ENCODE data around the gene BACE1-AS.
"Not testable (repeated sequence)": the region's sequence is repeated elsewhere in the genome, so short reads cannot be mapped to it uniquely, and the experiment has no call there.

BACE1-AS gene

DNA sequence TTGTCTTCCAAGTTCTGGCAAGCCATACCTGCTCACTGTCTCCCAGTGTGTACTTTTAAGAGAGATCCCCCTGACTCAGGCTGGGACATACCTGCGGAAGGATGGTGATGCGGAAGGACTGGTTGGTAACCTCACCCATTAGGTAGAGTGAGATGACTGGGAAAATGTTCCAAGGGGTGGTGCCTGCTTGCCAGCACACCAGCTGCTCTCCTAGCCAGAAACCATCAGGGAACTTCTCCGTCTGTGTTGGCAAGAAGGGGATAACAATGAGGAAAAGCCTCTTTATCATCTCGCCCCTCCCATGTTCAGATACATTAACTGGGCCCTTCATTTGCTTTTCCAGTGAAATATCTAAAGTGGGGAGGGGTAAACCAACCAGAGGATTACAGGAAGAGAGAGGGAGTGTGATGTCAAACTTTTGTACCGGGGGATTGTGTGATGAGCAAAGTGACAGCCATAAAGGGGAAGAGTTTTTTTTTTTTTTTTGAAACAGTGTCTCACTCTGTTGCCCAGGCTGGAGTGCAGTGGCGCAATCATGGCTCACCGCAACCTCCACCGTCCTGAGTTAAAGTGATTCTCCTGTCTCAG, at the start of gene BACE1-AS:
Gene BACE1-AS (plus strand): TSS at position 538 of the 588 bp plus-strand sequence.
- DNase-seq (ENCODE audit: low read depth), result no peak

DNA sequence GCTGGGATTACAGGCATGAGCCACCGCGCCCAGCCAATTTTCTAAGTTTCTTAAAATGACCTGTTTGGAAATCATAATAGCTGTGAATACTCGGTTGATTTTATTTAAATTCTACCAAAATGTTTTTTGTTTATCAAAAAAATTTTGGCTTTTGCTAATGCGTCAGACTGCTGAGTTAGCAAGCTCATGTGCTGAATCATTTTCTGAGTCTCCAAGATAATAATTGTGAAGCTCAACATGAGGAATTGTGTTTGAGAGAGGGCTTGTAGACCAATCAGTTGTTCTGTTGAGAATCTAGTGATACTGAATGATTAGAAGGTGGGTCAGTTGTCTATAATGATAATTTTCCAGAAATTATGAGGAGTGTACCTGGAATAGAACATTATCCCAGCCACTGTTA, 42.8 kb upstream of the BACE1-AS start:
- DNase-seq (ENCODE audit: low read depth), result no peak

DNA sequence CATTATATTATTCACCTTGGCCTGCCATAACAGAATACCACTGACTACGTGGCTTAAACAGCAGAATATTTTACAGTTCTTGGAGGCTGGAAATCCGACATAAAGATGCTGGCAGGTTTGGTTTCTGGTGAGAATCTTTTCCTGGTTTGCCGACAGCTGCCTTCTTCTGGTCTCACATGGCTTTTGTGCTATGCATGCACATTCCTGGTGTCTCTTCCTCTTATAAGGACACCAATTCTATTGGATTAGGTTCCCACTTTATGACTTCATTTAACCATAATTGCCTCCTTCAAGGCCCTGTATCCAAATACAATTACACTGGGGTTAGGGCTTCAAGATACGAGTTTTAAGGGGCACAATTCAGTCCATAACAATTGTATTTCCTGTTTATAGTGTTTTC, 41.6 kb upstream of the BACE1-AS start:
- no peak for DNase-seq (ENCODE audit: low read depth)

DNA sequence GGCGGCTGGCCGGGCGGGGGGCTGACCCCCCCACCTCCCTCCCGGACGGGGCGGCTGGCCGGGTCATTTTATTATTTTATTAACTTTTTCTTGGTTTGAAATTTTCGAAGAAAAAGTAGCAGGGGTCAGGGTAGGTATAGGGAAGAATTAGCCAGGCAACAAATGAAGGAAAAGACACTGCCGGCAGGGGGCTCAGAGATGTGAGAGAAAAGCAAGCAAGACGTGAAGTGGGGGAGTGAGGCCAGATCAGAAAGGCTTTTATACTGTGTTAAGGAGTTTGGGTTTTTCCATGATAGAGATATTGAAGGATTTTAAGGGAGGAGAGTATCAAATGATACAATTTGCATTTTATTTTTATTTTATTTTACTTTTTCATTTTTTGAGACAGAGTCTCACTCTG, 39.6 kb upstream of the BACE1-AS start:
- no peak for DNase-seq (ENCODE audit: low read depth)

DNA sequence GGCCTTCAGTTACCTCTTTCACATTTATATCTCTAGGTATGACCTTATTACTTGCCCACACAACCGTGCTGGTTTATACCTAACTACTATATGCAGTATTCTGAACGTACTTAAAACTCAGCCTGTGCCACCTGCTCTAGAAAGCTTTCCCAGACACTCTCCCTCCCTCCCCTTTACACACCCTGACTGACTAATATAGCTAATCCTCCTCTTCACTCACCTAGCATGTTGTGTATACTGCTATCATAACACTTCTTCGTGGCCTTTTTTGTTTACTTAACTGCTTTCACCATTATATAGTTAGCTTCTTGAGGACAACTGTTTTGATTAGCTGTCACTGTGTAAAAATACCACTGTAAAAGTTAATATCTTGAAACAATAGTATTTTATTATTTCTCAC, 35.2 kb upstream of the BACE1-AS start:
- no peak for DNase-seq (ENCODE audit: low read depth)

DNA sequence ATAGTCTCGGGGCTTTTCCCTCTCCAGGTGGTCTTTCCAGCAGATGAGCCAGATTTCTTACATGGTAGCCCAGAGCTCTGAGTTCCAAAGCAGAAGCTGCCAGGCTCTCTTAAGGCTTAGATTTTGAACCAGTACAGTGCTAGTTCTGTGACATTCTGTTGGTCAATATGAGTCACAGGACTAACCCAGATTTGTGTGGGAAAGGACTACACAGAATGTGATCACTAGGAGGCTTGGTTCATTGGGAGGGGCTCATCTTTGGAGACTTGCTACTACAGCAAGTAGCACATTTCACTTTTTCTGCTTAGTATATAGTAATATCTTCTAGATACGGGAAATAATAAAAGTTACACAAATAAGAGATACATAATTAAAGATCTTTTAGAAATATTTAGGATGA, 34.6 kb upstream of the BACE1-AS start:
- no peak for DNase-seq (ENCODE audit: low read depth)

DNA sequence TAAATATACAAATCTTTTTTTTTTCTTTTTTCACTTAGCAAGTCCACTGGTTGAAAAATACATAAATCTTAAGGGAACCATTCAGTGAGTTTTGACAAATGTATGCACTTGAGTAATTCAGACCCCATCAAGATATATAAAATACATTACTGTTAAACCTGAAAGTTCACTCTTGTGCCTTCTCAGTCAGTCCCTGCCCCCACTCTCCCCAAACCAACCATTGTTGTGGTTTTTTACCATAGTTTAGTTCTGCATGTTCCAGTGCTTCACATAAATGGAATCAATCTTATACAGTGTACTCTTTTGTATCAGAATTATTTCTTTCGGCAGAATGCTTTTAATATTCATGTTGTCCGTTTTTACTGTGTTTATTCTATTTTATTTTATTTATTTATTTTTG, 32.6 kb upstream of the BACE1-AS start:
- DNase-seq (ENCODE audit: low read depth), result no peak

DNA sequence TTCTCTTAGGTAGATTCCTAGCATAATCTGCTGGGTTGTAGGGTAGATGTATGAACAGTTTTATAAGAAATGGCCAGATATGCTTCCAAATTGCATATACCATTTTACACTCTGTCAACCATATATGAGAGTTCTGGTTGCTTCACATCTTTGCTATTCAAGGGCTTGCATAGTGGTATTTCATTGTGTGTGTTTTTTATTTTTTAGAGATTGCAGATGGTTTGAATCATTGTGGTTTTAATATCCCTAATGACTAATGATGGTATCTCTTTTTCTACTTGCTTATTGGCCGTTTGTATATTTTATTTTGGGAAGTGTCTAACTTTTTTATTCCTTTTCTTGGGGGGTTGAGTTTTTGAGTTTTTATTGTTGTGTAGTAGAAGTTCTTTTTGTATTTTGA, 31.7 kb upstream of the BACE1-AS start:
- peak; percentile 35 for DNase-seq (ENCODE audit: low read depth)

DNA sequence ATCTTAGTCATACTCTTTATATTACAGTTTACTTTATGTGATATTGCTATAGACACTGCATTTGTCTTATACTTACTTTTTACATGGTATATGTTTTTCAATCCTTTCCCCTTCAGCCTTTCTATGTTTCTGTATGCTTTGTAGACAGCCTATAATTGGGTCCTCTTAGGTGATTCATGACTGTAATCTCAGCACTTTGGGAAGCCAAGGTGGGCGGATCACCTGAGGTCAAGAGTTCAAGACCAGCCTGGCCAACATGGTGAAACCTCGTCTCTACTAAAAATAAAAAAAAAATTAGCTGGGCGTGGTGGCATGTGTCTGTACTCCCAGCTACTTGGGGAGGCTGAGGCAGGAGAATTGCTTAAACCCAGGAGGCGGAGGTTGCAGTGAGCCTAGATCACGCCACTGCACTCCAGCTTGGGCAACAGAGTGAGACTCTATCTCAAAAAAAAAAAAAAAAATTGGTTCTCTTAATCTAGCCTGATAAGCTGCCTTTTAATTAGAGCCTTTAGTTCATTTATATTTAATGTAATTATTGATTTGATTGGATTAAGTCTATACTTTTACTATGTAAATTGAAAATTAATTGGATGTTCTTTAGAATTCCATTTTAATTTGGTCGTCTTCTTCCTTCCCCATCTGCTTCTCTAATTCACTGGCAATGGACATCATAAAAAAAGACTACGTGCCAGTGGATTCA, 26.4 kb upstream of the BACE1-AS start:
- not testable (repeated sequence) for DNase-seq (ENCODE audit: low read depth)

DNA sequence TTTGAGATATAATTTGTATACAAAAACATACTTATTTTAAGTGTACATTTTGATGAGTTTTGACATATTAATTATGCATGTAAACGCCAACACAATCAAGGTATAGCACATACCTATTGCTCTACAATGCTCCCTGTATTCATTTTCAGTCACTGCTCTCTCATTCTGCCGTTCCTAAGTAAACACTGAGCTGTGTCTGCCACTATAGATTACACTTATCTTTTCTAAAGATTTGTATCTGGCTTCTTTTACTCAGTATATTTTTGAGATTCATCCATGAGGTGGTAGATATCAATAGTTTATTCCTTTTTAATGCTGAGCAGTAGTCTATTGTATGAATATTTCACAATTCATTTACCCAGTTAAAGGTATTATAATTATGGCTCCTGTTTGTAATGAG, 25.4 kb upstream of the BACE1-AS start:
- no peak for DNase-seq (ENCODE audit: low read depth)

DNA sequence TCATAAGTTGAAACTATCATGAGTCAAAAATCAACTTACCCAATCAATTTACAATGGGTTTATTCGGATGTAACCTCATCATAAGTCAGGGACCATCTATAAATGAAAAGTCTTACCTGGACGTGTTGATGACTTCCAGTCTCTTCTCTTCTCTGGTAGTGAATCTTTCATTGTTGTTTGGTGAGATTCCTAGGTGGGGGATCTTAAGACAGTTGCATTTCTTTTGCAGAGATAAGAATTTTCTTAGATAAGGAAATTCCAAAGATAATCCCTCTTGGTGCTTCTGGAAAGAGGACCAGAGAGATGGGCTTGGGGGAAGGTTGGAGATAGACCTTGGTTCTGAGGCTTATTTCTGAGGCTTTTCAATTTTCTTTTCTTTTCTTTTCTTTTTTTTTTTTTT, 21.3 kb upstream of the BACE1-AS start:
- DNase-seq (ENCODE audit: low read depth), result no peak

DNA sequence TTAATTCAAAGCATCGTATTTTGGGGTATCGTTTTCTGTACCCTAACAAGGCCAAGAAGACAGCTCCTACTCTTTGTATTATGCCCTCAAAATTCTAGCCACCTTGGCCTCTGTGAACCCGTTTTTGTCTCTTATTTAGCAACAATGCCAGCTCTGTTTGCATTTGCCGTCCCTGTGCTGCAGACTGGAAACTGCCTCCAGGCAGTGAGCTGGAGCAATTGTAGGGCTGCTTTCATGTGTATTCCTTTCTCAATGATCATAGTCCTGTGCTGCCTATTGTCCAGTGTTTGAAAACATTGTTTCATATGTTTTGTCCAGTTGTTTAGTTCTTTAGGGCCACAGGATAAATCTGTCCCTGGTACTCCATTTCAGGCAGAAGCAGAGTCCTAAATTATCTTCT, 19.9 kb upstream of the BACE1-AS start:
- no peak for DNase-seq (ENCODE audit: low read depth)

DNA sequence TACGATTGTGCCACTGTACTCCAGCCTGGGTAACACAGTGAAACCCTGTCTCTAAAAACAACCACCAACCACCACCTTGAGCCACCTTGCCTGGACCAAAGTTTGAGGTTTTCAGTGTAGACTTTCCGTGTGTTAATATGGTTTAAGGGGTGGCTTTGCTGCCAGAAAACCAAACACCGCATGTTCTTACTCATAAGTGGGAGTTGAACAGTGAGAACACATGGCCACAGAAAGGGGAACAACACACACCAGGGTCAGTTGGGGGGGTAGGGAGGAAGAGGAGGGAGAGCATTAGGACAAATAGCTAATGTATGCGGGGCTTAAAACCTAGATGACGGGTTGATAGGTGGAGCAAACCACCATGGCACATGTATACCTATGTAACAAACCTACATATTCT, 19.0 kb upstream of the BACE1-AS start:
- not testable (repeated sequence) for DNase-seq (ENCODE audit: low read depth)

DNA sequence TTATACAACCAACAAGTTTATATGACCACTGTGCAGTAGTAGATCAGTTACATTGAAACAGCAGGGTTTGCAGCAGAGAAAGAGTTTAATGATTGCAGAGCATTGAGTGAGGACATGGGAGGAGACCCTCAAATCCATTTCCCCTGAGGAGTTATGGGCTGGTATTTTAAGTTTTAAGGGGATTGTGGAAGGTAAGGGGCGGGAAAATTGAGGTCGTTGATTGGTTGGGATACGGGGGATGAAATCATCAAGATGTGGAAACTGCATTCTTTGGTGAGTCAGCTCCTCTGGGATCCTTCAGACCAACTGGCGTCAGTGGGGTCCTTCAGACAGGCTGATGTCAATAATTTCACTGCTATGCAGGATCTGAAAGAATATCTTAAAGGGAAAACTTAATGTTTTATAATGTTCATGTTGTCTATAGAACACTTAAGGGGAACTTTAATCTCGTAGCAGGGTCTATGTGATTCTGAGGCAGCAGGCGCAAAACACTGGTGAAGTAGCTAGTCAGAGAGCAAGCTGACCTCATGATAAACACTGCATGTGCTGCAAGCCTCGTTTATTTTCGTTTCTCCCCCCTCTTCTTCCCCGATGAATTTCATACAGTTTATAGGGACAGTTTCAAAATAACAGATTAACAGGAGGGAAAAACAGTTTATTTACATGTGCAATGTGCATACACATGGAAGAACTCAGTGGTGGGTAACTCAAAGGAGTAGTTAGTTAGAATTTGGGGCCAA, 17.4 kb upstream of the BACE1-AS start:
- peak; percentile 55 for DNase-seq (ENCODE audit: low read depth)

DNA sequence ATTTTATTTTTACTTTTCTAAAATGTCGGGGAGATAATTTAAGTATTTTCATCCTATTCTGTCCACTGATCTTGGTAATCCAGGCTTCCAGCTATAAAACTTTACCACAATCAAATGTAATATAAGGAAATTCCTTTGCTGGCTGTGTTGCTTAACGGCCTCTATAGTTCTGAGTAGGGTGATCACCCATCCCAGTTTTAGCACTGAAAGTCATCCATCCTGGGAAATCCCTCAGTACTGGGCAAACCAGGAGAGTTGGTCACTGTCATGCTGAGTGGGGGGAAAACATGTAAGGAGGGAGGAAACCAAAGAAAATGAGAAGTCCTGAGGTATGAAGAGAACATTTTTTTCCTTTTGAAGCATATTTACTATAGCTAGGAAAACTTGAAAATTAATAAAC, 12.8 kb upstream of the BACE1-AS start:
- no peak for DNase-seq (ENCODE audit: low read depth)

DNA sequence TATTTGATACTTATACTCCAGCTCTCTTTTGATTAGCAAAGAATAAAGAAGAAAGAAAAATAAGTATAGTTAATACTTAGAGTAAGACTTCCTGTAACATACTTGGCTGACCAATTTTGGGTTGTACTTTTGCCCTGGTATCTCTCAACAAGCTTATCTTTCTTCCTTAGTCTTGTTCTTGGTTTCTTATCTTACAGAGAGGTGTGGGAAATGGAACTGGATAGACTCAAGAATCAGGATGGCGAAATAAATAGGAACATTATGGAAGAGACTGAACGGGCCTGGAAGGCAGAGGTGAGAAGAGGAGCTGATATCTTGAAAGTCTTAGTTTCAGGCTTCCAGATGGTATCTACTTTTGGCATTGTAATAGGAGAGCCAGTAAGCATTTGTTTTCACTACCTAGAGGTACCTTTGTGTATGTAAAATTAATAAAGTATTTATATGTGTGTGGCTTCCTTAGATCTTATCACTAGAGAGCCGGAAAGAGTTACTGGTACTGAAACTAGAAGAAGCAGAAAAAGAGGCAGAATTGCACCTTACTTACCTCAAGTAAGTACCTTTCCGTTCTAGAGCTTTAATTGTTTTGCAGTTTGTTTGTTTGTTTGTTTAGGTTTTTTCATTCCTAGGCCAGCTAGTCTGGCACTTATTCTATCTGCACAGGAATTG, 11.3 kb upstream of the BACE1-AS start:
- no peak for DNase-seq (ENCODE audit: low read depth)

DNA sequence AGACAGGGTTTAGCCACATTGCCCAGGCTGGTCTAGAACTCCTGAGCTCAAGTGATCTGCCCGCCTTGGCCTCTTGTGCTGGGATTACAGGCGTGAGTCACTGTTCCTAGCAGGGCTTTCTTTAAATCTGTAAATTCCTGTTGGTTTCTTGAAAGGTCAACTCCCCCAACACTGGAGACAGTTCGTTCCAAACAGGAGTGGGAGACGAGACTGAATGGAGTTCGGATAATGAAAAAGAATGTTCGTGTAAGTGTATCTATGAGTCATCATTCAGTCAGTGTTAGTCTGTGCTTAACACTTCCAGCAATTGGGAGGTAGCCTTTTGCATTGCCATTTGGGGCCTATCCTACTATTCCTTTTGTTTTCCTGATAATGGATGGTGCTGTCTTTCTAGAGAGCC, 10.0 kb upstream of the BACE1-AS start:
- peak; percentile 93 for DNase-seq (ENCODE audit: low read depth)

DNA sequence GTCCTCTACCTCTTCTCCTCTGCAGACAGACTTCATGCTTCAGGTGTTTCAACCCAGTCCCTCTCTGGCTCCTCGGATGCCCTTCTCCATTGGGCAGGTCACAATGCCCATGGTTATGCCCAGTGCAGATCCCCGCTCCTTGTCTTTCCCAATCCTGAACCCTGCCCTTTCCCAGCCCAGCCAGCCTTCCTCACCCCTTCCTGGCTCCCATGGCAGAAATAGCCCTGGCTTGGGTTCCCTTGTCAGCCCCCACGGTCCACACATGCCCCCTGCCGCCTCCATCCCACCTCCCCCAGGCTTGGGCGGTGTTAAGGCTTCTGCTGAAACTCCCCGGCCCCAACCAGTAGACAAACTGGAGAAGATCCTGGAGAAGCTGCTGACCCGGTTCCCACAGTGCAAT, 9.3 kb upstream of the BACE1-AS start:
- no peak for DNase-seq (ENCODE audit: low read depth)

DNA sequence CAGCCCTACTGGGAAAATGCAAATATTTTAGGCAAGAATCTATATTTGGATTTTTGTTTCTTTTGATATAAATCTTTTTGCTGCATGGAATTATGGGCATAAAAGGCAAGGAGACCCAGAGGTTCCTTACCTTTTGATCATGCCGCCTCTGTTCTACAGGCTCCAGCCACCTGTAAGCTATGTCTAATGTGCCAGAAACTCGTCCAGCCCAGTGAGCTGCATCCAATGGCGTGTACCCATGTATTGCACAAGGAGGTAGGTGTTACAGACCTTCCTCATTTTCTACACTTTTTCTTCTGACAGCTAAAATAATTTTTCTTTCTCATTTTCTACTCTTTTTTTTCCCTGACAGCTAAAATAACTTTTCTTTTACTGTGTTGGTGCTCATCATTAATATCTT, 8.2 kb upstream of the BACE1-AS start:
- DNase-seq (ENCODE audit: low read depth), result no peak

DNA sequence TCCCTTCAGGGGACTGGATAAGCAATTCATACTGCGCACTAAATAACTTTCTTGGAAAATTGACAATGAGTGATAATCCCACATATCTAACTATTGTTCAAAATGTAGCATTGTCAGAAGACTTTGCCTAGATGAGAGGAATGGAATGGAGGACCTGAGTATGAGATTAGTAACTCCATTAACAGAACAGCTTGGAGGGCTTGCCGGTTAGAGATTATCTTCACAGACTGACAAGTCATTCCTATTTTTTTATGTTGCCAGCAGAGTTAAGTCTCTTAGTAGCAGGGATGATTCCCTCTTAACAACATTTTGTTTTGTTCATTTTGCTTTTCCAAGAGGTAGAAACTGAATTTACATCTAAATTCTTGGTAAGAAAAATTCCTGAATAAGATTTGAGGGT, 7.1 kb upstream of the BACE1-AS start:
- no peak for DNase-seq (ENCODE audit: low read depth)

DNA sequence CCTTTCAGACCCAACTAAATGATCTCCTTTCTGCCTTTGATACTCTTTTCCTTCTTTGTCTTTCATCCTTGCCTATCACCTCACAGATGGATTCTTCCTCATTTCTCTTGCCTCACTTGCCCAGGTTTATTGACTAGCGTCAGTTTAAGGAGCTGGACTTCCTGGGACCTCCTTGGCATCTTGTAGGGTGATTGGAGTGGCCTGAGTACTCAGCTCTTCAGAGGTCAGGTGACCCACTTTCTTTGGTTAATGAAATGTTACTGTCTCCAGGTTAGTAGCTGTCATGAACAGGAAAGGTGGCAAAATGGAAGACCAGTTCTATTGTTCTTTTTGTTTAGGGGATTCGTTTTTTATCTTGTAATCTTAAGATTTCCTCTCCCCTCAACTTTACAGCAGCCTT, 4.6 kb upstream of the BACE1-AS start:
- DNase-seq (ENCODE audit: low read depth), result no peak

DNA sequence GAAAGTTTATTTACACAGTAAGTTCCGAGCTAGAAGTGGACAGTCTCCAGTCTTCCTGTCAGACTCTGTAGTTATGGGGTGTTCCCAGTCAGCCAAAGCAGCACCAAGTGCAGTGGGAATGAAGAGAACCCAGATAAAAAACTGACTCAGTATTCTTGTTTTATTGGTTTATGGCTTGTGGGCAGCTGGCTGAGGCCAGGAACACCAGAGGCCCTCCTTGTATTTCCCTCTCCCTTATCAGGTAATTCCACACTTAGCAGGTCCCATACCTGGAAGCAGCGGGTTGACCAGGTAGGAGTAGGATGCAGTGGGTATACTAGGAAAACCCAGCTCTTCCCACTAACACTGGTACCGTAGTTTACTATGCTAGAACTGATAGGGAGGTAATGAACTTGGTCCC, 3.5 kb upstream of the BACE1-AS start:
- no peak for DNase-seq (ENCODE audit: low read depth)

DNA sequence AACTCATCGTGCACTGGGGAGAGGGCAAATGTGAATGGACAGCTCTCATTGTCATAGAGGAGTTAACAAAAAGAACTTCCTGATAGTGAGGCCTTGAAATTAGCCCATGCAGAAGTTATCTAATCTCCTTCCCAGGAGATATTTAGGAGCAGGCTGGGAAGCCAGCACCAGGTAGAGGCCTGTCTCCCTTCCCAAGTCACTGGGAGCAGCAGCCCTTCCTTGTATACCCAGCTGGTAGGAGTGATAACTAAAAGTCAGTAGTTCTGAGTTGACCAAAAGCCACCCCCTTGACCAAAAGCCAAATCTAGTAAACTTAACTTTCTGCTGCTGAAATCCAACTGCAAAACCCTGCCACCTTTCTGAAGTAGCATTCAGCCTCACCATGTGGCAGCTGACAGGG, 1.4 kb upstream of the BACE1-AS start:
- no peak for DNase-seq (ENCODE audit: low read depth)

Measured in non-pigmented ciliary epithelial cell (primary cell).